Body of pancreas (tissue), 4 donors: ENCODE results near the gene APOA4. TPM values are rescaled to one million over a fixed set of nuclear protein-coding genes. Genes with fewer than 3 reads are reported as not detected.

ENCODE experiments used
- ATAC-seq: fragments of 150-250 bp; one replicate; pipeline ENCODE4 v1.9.1; 2016
- DNase-seq, 4 donors: peaks; one replicate each; pipeline ENCODE4 v3.0.0-alpha.2; 2019
- H3K27ac ChIP-seq, 4 donors: fragments of 200-600 bp; sonication (generic); 1 replicate in 3 of 4; 2 replicates in 1 of 4; pipeline versions ENCODE4 v1.5.1 to v1.6.1; 2016 to 2019; ENCODE audit warnings: mild to moderate bottlenecking in 1 of 4, mixed read lengths in 1 of 4, moderate library complexity in 1 of 4
- H3K27me3 ChIP-seq, 2 donors: fragments of 200-600 bp; sonication (generic); one replicate each; pipeline ENCODE4 v1.6.0; 2016; ENCODE audit warnings: mild to moderate bottlenecking in 1 of 2
- H3K36me3 ChIP-seq, 2 donors: fragments of 200-600 bp; sonication (generic); replicated peaks in 1 of 2; 2 replicates each; pipeline ENCODE4 v1.5.1; 2016; ENCODE audit warnings: low read depth in 2 of 2; ENCODE audit not compliant: insufficient read depth in 1 of 2
- H3K4me1 ChIP-seq: fragments of 200-600 bp; sonication (generic); one replicate; pipeline ENCODE4 v1.6.0; 2016
- H3K4me3 ChIP-seq, 2 donors: fragments of 200-600 bp; sonication (generic); 1 replicate in 1 of 2; 2 replicates in 1 of 2; pipeline ENCODE4 v1.5.1; 2016 to 2019
- H3K9me3 ChIP-seq, 3 donors: fragments of 200-600 bp; sonication (generic); 1 replicate in 2 of 3; 2 replicates in 1 of 3; pipeline ENCODE4 v1.5.1; 2016
- POLR2A ChIP-seq, 3 donors: fragments of 450-650 bp; IDR thresholded peaks; one replicate each; pipeline ENCODE4 v1.6.1; 2016; ENCODE audit warnings: antibody characterized with exemption in 3 of 3, mild to moderate bottlenecking in 2 of 3
- WGBS, 2 donors: methylation state at CpG; one replicate each; pipeline ENCODE4 v1.1.5; 2017; 5-methylcytosine and 5-hydroxymethylcytosine counted together
- intact Hi-C: fragments of 100-400 bp; cut with DNase I; formaldehyde crosslinking; loops from one replicate; pipeline ENCODE4 v1.15.1; 2023
- total RNA-seq, 2 donors: library from RNA; depleted of rRNA; stranded (reverse); fragments of >200 nt; gene quantifications; one replicate each; pipeline ENCODE4 v1.1.0, GENCODE V29; 2016
- TF ChIP-seq, protein P1 (sequence below), 7 experiments: fragments of 450-650 bp in 4 of 7; fragments of 200-600 bp in 3 of 7; sonication (generic) in 3 of 7; IDR thresholded peaks; one replicate each; pipeline ENCODE4 v1.5.1; 2016 to 2019; ENCODE audit warnings: antibody characterized with exemption in 7 of 7

Gene APOA4
- total RNA-seq, 2 donors from 2014 or later, result not detected

DNA sequence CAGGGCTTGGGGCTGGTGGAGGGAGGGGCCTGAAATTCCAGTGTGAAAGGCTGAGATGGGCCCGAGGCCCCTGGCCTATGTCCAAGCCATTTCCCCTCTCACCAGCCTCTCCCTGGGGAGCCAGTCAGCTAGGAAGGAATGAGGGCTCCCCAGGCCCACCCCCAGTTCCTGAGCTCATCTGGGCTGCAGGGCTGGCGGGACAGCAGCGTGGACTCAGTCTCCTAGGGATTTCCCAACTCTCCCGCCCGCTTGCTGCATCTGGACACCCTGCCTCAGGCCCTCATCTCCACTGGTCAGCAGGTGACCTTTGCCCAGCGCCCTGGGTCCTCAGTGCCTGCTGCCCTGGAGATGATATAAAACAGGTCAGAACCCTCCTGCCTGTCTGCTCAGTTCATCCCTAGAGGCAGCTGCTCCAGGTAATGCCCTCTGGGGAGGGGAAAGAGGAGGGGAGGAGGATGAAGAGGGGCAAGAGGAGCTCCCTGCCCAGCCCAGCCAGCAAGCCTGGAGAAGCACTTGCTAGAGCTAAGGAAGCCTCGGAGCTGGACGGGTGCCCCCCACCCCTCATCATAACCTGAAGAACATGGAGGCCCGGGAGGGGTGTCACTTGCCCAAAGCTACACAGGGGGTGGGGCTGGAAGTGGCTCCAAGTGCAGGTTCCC, 6.5 kb upstream of the APOA4 start, which contains the start of gene APOC3:
Gene APOC3 (plus strand): TSS at position 383 of the 659 bp plus-strand sequence. CDS start 676 bp downstream, outside the sequence.
- Histone ChIP-seq H3K36me3 (no peaks in the 10 kb centered on the region), H3K4me1 (peaks cover 48% of the 10 kb centered on the region), H3K9me3 (no peaks in the 10 kb centered on the region), H3K27ac (no peak within 1 kb of the TSS), H3K4me3 (no peak within 1 kb of the TSS), H3K27me3 (no peaks in the 10 kb centered on the region)
- DNase-seq (no peak), ATAC-seq (no peak)
- WGBS, 2 donors, result 79 to 82% methylated on average over 9 of the region's 9 CpGs
- TF ChIP-seq POLR2A (IDR thresholded peaks at IDR 0.05), result no peak
- TF ChIP-seq, protein P1, sequence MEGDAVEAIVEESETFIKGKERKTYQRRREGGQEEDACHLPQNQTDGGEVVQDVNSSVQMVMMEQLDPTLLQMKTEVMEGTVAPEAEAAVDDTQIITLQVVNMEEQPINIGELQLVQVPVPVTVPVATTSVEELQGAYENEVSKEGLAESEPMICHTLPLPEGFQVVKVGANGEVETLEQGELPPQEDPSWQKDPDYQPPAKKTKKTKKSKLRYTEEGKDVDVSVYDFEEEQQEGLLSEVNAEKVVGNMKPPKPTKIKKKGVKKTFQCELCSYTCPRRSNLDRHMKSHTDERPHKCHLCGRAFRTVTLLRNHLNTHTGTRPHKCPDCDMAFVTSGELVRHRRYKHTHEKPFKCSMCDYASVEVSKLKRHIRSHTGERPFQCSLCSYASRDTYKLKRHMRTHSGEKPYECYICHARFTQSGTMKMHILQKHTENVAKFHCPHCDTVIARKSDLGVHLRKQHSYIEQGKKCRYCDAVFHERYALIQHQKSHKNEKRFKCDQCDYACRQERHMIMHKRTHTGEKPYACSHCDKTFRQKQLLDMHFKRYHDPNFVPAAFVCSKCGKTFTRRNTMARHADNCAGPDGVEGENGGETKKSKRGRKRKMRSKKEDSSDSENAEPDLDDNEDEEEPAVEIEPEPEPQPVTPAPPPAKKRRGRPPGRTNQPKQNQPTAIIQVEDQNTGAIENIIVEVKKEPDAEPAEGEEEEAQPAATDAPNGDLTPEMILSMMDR (IDR thresholded peaks at IDR 0.05), result no peak
- intact Hi-C loops, result no loop called here

DNA sequence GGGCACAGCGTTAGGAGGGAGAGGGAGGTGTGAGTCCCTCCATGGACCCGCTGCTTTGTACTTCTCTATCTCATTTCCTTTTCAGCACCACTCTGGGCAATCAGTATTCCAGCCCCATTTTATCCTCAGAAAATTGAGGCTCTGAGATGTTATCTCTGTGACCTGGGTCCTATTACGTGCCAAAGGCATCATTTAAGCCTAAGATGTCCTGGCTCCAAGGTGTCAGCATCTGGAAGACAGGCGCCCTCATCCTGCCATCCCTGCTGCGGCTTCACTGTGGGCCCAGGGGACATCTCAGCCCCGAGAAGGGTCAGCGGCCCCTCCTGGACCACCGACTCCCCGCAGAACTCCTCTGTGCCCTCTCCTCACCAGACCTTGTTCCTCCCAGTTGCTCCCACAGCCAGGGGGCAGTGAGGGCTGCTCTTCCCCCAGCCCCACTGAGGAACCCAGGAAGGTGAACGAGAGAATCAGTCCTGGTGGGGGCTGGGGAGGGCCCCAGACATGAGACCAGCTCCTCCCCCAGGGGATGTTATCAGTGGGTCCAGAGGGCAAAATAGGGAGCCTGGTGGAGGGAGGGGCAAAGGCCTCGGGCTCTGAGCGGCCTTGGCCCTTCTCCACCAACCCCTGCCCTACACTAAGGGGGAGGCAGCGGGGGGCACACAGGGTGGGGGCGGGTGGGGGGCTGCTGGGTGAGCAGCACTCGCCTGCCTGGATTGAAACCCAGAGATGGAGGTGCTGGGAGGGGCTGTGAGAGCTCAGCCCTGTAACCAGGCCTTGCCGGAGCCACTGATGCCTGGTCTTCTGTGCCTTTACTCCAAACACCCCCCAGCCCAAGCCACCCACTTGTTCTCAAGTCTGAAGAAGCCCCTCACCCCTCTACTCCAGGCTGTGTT, 5.8 kb upstream of the APOA4 start:
- DNase-seq (no peak), ATAC-seq (no peak)
- Histone ChIP-seq H3K27me3 (no peaks in the 10 kb centered on the region), H3K9me3 (no peaks in the 10 kb centered on the region), H3K27ac (no peak overlapping the region), H3K36me3 (no peaks in the 10 kb centered on the region), H3K4me3 (no peak overlapping the region), H3K4me1 (peaks cover 42% of the 10 kb centered on the region)
- intact Hi-C loops, result no loop called here
- TF ChIP-seq, protein P1 (IDR thresholded peaks at IDR 0.05), result no peak
- TF ChIP-seq POLR2A (IDR thresholded peaks at IDR 0.05), result no peak
- 67% methylated on average over 15 to 16 of the region's 16 CpGs for WGBS, 2 donors

DNA sequence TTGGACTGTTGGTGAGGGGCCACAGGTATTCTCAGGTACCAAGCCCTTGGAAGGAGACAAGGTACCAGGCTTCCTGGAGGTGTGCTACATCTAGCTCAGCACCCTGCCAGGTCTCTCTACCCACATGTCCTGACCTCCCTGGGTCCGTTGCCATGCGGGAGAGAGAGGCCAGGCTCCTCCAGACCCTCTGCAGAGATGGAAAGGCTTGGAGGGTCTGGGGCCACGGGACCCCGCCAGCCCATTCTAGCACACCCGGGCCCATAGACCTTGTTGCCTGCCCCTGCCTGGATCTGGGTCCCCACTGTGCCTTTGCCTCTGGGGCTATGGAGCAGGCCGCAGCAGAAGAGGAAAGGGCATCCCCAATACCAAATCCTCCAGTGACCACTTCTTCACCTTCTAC, 4.4 kb upstream of the APOA4 start:
- peaks cover 28% of the 10 kb centered on the region for H3K4me1 ChIP-seq
- H3K4me3 ChIP-seq, result no peak overlapping the region
- H3K36me3 ChIP-seq, result no peaks in the 10 kb centered on the region
- H3K9me3 ChIP-seq, result no peaks in the 10 kb centered on the region
- no peak for ATAC-seq
- H3K27ac ChIP-seq, result no peak overlapping the region
- no peak for TF ChIP-seq POLR2A (IDR thresholded peaks at IDR 0.05)
- TF ChIP-seq, protein P1 (IDR thresholded peaks at IDR 0.05), result no peak
- no peak for DNase-seq
- no peaks in the 10 kb centered on the region for H3K27me3 ChIP-seq
- 82% methylated on average over 6 of the region's 6 CpGs; no CpG with 5 or more reads in 1 of the 2 donors for WGBS, 2 donors
- intact Hi-C loops, result no loop called here

DNA sequence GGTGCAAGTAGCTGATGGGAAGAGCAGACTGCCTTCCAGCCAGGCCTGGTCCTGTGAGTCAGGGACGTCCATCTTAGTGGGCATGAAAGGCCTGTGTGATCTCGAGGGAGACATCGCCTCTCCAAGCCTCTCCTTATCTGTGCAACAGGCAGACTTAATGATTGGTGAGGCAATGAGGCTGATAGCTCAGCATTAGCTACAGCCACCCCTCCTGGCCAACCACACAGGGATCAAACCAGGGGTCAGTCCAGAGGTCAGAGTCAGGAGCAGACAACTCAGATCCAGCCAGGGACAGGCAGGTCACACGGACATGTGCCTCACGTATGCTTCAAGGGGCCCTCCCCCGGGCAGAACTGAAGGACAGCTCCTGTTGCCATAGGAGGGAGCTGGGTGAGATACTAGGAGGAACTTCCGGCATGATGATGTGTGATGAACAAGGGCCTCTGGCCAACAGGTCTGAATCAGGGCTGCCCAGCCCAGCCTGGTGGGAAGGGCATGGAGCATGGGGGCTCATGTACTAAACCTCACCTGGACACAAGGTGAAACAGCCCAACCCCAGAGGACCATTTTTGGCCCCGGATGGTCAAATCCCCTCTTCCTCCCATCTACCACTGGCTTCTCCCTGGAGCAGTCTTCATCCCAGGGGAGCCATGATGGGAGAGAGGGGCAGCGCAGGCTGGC, 3.8 kb upstream of the APOA4 start:
- ATAC-seq, result no peak
- WGBS, 2 donors, result 77 to 80% methylated on average over 7 to 8 of the region's 9 CpGs
- H3K27ac ChIP-seq, result no peak overlapping the region
- H3K4me3 ChIP-seq, result no peak overlapping the region
- H3K27me3 ChIP-seq, result no peaks in the 10 kb centered on the region
- TF ChIP-seq, protein P1 (IDR thresholded peaks at IDR 0.05), result no peak
- no peak for TF ChIP-seq POLR2A (IDR thresholded peaks at IDR 0.05)
- no peaks in the 10 kb centered on the region for H3K36me3 ChIP-seq
- DNase-seq, result no peak
- H3K4me1 ChIP-seq, result peaks cover 22% of the 10 kb centered on the region
- intact Hi-C loops, result no loop called here
- no peaks in the 10 kb centered on the region for H3K9me3 ChIP-seq
